Upper lobe of left lung (tissue), 6 donors: Measurements from ENCODE around the gene MRPL20. TPM values are rescaled to one million over a fixed set of nuclear protein-coding genes. Genes with fewer than 3 reads are reported as not detected.
"Not testable (repeated sequence)": the region's sequence is repeated elsewhere in the genome, so short reads cannot be mapped to it uniquely, and the experiment has no call there.

Experiments
- ATAC-seq, 2 donors: fragments of 200-7000 bp; cut with Tn5 transposase; one replicate each; pipeline ENCODE4 v1.9.1; 2022; ENCODE audit warnings: mild to moderate bottlenecking in 2 of 2, moderate library complexity in 2 of 2; ENCODE audit not compliant: low FRiP score in 2 of 2
- DNase-seq, 2 donors: peaks; one replicate each; pipeline ENCODE4 v3.0.0-alpha.2; 2019 to 2020
- H3K27ac ChIP-seq, 4 donors: fragments of 200-600 bp; sonication (generic); one replicate each; pipeline ENCODE4 v1.5.1; 2016 to 2019
- H3K27me3 ChIP-seq, 4 donors: fragments of 200-600 bp; sonication (generic); one replicate each; pipeline ENCODE4 v1.5.1; 2017 to 2019
- H3K36me3 ChIP-seq, 4 donors: fragments of 200-600 bp; sonication (generic); one replicate each; pipeline ENCODE4 v1.5.1; 2016 to 2019
- H3K4me1 ChIP-seq, 4 donors: fragments of 200-600 bp; sonication (generic); one replicate each; pipeline ENCODE4 v1.5.1; 2018 to 2019
- H3K4me3 ChIP-seq, 4 donors: fragments of 200-600 bp; sonication (generic); one replicate each; pipeline ENCODE4 v1.5.1; 2017 to 2019; ENCODE audit warnings: mild to moderate bottlenecking in 2 of 4, moderate library complexity in 1 of 4
- H3K9me3 ChIP-seq, 4 donors: fragments of 200-600 bp; sonication (generic); one replicate each; pipeline ENCODE4 v1.5.1; 2018 to 2019
- CTCF ChIP-seq, 6 experiments: fragments of 450-650 bp in 4 of 6; fragments of 200-600 bp in 2 of 6; sonication (generic) in 2 of 6; IDR thresholded peaks; one replicate each; pipeline ENCODE4 v1.5.1; 2016 to 2019; ENCODE audit warnings: antibody characterized with exemption in 6 of 6
- EP300 ChIP-seq, 4 donors: sonication (generic); formaldehyde crosslinking; IDR thresholded peaks; one replicate each; pipeline ENCODE4 v1.5.1; 2017; ENCODE audit warnings: antibody characterized with exemption in 4 of 4, control low read depth in 2 of 4
- POLR2A ChIP-seq, 4 donors: fragments of 450-650 bp; IDR thresholded peaks; one replicate each; pipeline ENCODE4 v1.5.1; 2016 to 2017; ENCODE audit warnings: antibody characterized with exemption in 4 of 4, mild to moderate bottlenecking in 2 of 4
- POLR2AphosphoS5 ChIP-seq, 2 donors: sonication (generic); formaldehyde crosslinking; IDR thresholded peaks; one replicate each; pipeline ENCODE4 v1.5.1; 2017; ENCODE audit warnings: antibody characterized with exemption in 2 of 2
- WGBS, 2 donors: methylation state at CpG; one replicate each; pipeline ENCODE4 v1.1.5; 2017 to 2018; 5-methylcytosine and 5-hydroxymethylcytosine counted together
- total RNA-seq, 6 donors: library from RNA; depleted of rRNA in 4 of 6; stranded (reverse); fragments of >200 nt in 4 of 6; gene quantifications; one replicate each; pipeline versions ENCODE4 v1.1.0 to v1.2.1, GENCODE V29; 2016 to 2021
- donor health status: DM: no; HTN: no; CAD: no; lungs with moderate emphysema.
- donor health status: DM: no; HTN: yes; CAD: no; lungs with severe emphysema.

Gene MRPL20
- total RNA-seq, 6 donors from 2014 or later: 90.7 to 145 (median 101) TPM

- Histone ChIP-seq H3K27me3 (no peaks in the 10 kb centered on the region), H3K27ac (no peak overlapping the region), H3K4me1 (peaks cover 25 to 38% (median 31%) of the 10 kb centered on the region in 4 donors), H3K9me3 (no peaks in the 10 kb centered on the region), H3K4me3 (no peak overlapping the region), H3K36me3 (peaks cover 0 to 15% (median 9%) of the 10 kb centered on the region in 4 donors)
- ATAC-seq (no peak), DNase-seq (peak in 1 of 2 donors; percentile 76)
- 75 to 80% methylated on average over 2 to 12 of the region's 16 CpGs for WGBS, 2 donors
- TF ChIP-seq POLR2A (IDR thresholded peaks at IDR 0.05): no peak
- no peak for TF ChIP-seq EP300 (IDR thresholded peaks at IDR 0.05)
- TF ChIP-seq CTCF (IDR thresholded peaks at IDR 0.05): no peak
- no peak for TF ChIP-seq POLR2AphosphoS5 (IDR thresholded peaks at IDR 0.05)
Measured at GRCh38 chr1:1370771-1371300, 36.3 kb downstream of the MRPL20 start.

- not testable (repeated sequence) for H3K4me3 ChIP-seq, H3K27me3 ChIP-seq, ATAC-seq, H3K27ac ChIP-seq, H3K9me3 ChIP-seq
- peaks cover 24 to 35% (median 30%) of the 10 kb centered on the region in 4 donors for H3K4me1 ChIP-seq
- H3K36me3 ChIP-seq: peaks cover 0 to 15% (median 9%) of the 10 kb centered on the region in 4 donors
- 82 to 92% methylated on average over 14 of the region's 14 CpGs for WGBS, 2 donors
- DNase-seq: peak in 1 of 2 donors; percentile 54
Measured at GRCh38 chr1:1370094-1370493, 37.0 kb downstream of the MRPL20 start.

DNA sequence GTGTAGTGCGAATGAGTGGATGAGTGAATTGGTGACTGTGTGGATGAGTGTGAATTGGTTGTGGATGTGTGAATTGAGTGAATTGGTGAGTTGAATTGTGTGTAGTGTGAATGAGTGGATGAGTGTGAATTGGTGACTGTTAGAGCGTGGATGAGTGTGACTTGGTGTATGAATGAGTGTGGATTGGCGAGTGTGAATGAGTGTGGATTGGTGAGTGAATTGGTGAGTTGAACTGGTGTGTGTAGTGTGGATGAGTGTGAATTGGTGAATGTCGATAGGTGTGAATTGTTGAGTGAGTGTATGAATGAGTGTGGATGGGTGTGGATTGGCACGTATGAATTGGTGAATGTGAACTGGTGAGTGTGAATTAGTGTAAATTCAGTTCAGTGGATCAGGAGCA is 39.8 kb downstream of the MRPL20 start:
- H3K36me3 ChIP-seq: peaks cover 0 to under 1% (median 0%) of the 10 kb centered on the region in 4 donors
- 89 to 96% methylated on average over 5 of the region's 5 CpGs for WGBS, 2 donors
- H3K4me1 ChIP-seq: peaks cover 8 to 13% (median 11%) of the 10 kb centered on the region in 4 donors
- H3K4me3 ChIP-seq: no peak overlapping the region
- ATAC-seq: no peak
- no peaks in the 10 kb centered on the region for H3K9me3 ChIP-seq
- no peak for TF ChIP-seq POLR2AphosphoS5 (IDR thresholded peaks at IDR 0.05)
- no peak for TF ChIP-seq EP300 (IDR thresholded peaks at IDR 0.05)
- TF ChIP-seq CTCF (IDR thresholded peaks at IDR 0.05): no peak
- no peak for TF ChIP-seq POLR2A (IDR thresholded peaks at IDR 0.05)
- no peaks in the 10 kb centered on the region for H3K27me3 ChIP-seq
- H3K27ac ChIP-seq: no peak overlapping the region
- no peak for DNase-seq

DNA sequence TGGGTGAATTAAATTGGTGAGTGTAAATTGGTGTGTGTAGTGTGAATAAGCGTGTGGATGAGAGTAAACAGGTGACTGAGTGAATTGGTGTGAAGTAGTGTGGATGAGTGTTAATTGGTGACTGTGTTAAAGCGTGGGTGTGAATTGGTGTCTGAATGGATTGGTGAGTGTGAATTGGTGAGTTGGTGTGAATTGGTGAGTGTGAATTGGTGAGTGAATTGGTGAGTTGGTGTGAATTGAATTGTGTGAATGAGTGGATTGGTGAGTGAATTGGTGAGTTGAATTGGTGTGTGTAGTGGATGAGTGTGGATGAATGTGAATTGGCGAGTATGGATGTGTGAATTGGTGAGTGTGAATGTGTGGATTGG is 40.4 kb downstream of the MRPL20 start:
- DNase-seq (no peak), ATAC-seq (no peak)
- no peak for TF ChIP-seq POLR2A (IDR thresholded peaks at IDR 0.05)
- no peak for TF ChIP-seq POLR2AphosphoS5 (IDR thresholded peaks at IDR 0.05)
- TF ChIP-seq CTCF (IDR thresholded peaks at IDR 0.05): no peak
- TF ChIP-seq EP300 (IDR thresholded peaks at IDR 0.05): no peak
- Histone ChIP-seq H3K27ac (no peak overlapping the region), H3K4me3 (no peak overlapping the region), H3K9me3 (no peaks in the 10 kb centered on the region), H3K27me3 (no peaks in the 10 kb centered on the region), H3K36me3 (no peaks in the 10 kb centered on the region), H3K4me1 (peaks cover 2 to 6% (median 6%) of the 10 kb centered on the region in 4 donors)
- WGBS, 2 donors: 83 to 95% methylated on average over 2 to 3 of the region's 3 CpGs

GRCh38 chr1:1365875-1366698 is 41.0 kb downstream of the MRPL20 start:
- Histone ChIP-seq H3K4me3 (no peak overlapping the region), H3K9me3 (no peaks in the 10 kb centered on the region), H3K36me3 (no peaks in the 10 kb centered on the region), H3K27ac (no peak overlapping the region), H3K27me3 (no peaks in the 10 kb centered on the region), H3K4me1 (peaks cover 0 to 9% (median 4%) of the 10 kb centered on the region in 4 donors)
- DNase-seq: no peak
- WGBS, 2 donors: 74 to 82% methylated on average over 10 of the region's 10 CpGs
- no peak for ATAC-seq
- TF ChIP-seq POLR2AphosphoS5 (IDR thresholded peaks at IDR 0.05) (no peak), POLR2A (IDR thresholded peaks at IDR 0.05) (no peak), EP300 (IDR thresholded peaks at IDR 0.05) (no peak), CTCF (IDR thresholded peaks at IDR 0.05) (no peak)
